Measurements from ENCODE around the gene DMD.

The DMD gene

DNA sequence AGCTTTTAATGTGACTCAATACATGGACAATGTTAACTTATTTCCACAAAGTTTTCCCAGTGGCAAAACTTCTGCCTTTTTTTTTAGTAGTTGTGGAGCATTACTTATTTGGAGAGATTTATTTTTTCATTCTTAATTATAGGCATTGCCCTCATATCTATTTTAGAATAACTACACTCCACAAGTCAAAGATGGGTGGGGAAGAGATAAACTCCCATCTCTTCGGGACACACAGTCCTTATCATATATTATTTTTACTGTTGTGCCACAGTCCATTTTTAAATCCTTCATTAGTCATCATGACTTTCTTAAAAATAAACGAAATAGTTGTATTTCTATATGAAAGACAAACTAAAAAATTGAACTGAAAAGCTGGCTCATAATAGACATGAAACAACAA is 1.2 kb downstream of the DMD start:
- no peak overlapping the region for H3K4me3 ChIP-seq (ENCODE audit: low read length, poor library complexity, severe bottlenecking)
- H3F3A ChIP-seq (ENCODE audit: low read depth): no peaks in the 10 kb centered on the region
- no peak overlapping the region for H3K9ac ChIP-seq (ENCODE audit: low read depth, low read length, poor library complexity, severe bottlenecking)
- H3K4me2 ChIP-seq (ENCODE audit: low read depth, low read length, poor library complexity, severe bottlenecking): no peak overlapping the region
- no peak overlapping the region for H2AFZ ChIP-seq (ENCODE audit: low read length)
- H3K36me3 ChIP-seq (ENCODE audit: insufficient read depth, low read length): no peaks in the 10 kb centered on the region
- no peaks in the 10 kb centered on the region for H4K20me1 ChIP-seq (ENCODE audit: insufficient read depth, low read length, poor library complexity, severe bottlenecking)
- TF ChIP-seq CTCF (conservative IDR thresholded peaks at IDR 0.05; ENCODE audit: low read length) (no peak), EZH2phosphoT487 (IDR thresholded peaks at IDR 0.05; ENCODE audit: borderline replicate concordance) (no peak)
- no peaks in the 10 kb centered on the region for H3K9me2 ChIP-seq (replicated peaks; ENCODE audit: low read depth, low read length)
- no peaks in the 10 kb centered on the region for H3K27me3 ChIP-seq (ENCODE audit: insufficient read depth, low read length, poor library complexity, severe bottlenecking)
- H3K4me1 ChIP-seq (ENCODE audit: insufficient read depth, low read length, poor library complexity, severe bottlenecking): no peaks in the 10 kb centered on the region
- H3K79me2 ChIP-seq (ENCODE audit: insufficient read depth, low read length): no peaks in the 10 kb centered on the region
- no peaks in the 10 kb centered on the region for H3K9me3 ChIP-seq (ENCODE audit: insufficient read depth, low read depth, low read length)

DNA sequence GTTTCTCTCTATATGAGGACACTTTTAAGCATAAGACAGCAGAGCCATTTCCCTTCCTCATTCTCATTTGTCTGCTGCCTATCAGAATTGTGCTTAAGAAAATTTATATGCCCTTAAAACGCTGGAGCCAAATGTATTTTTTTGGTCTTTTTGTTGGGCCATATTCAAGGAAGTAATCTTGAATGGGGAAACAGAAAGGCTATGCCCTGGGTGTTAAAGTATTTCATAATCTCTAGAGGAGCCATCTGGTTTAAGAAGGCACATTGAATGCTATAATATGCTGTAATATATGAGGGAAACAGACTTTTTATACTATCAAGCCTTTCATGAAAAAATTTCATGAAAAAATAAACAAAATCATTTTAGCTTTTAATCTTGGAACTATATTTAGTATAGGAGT is 4.3 kb downstream of the DMD start:
- no peaks in the 10 kb centered on the region for H3K9me2 ChIP-seq (replicated peaks; ENCODE audit: low read depth, low read length)
- TF ChIP-seq EZH2phosphoT487 (IDR thresholded peaks at IDR 0.05; ENCODE audit: borderline replicate concordance) (no peak), CTCF (conservative IDR thresholded peaks at IDR 0.05; ENCODE audit: low read length) (no peak)
- H2AFZ ChIP-seq (ENCODE audit: low read length): no peak overlapping the region
- H3K4me1 ChIP-seq (ENCODE audit: insufficient read depth, low read length, poor library complexity, severe bottlenecking): no peaks in the 10 kb centered on the region
- no peaks in the 10 kb centered on the region for H4K20me1 ChIP-seq (ENCODE audit: insufficient read depth, low read length, poor library complexity, severe bottlenecking)
- H3K4me3 ChIP-seq (ENCODE audit: low read length, poor library complexity, severe bottlenecking): no peak overlapping the region
- no peaks in the 10 kb centered on the region for H3K9me3 ChIP-seq (ENCODE audit: insufficient read depth, low read depth, low read length)
- H3K9ac ChIP-seq (ENCODE audit: low read depth, low read length, poor library complexity, severe bottlenecking): no peak overlapping the region
- no peaks in the 10 kb centered on the region for H3K79me2 ChIP-seq (ENCODE audit: insufficient read depth, low read length)
- H3K4me2 ChIP-seq (ENCODE audit: low read depth, low read length, poor library complexity, severe bottlenecking): no peak overlapping the region
- no peaks in the 10 kb centered on the region for H3K36me3 ChIP-seq (ENCODE audit: insufficient read depth, low read length)
- no peaks in the 10 kb centered on the region for H3F3A ChIP-seq (ENCODE audit: low read depth)
- no peaks in the 10 kb centered on the region for H3K27me3 ChIP-seq (ENCODE audit: insufficient read depth, low read length, poor library complexity, severe bottlenecking)

GRCh38 chrX:33205321-33205720 is 6.0 kb downstream of the DMD start:
- H4K20me1 ChIP-seq (ENCODE audit: insufficient read depth, low read length, poor library complexity, severe bottlenecking): no peaks in the 10 kb centered on the region
- H3K9me2 ChIP-seq (replicated peaks; ENCODE audit: low read depth, low read length): no peaks in the 10 kb centered on the region
- H3K27me3 ChIP-seq (ENCODE audit: insufficient read depth, low read length, poor library complexity, severe bottlenecking): no peaks in the 10 kb centered on the region
- no peaks in the 10 kb centered on the region for H3F3A ChIP-seq (ENCODE audit: low read depth)
- H3K9me3 ChIP-seq (ENCODE audit: insufficient read depth, low read depth, low read length): no peaks in the 10 kb centered on the region
- H3K4me3 ChIP-seq (ENCODE audit: low read length, poor library complexity, severe bottlenecking): no peak overlapping the region
- H3K9ac ChIP-seq (ENCODE audit: low read depth, low read length, poor library complexity, severe bottlenecking): no peak overlapping the region
- no peaks in the 10 kb centered on the region for H3K79me2 ChIP-seq (ENCODE audit: insufficient read depth, low read length)
- no peaks in the 10 kb centered on the region for H3K36me3 ChIP-seq (ENCODE audit: insufficient read depth, low read length)
- no peak overlapping the region for H3K4me2 ChIP-seq (ENCODE audit: low read depth, low read length, poor library complexity, severe bottlenecking)
- no peak for TF ChIP-seq CTCF (conservative IDR thresholded peaks at IDR 0.05; ENCODE audit: low read length)
- TF ChIP-seq EZH2phosphoT487 (IDR thresholded peaks at IDR 0.05; ENCODE audit: borderline replicate concordance): no peak
- no peak overlapping the region for H2AFZ ChIP-seq (ENCODE audit: low read length)
- H3K4me1 ChIP-seq (ENCODE audit: insufficient read depth, low read length, poor library complexity, severe bottlenecking): no peaks in the 10 kb centered on the region
